Colonic mucosa (tissue), 4 donors: ENCODE data around the gene PPP3CA. TPM values are rescaled to one million over a fixed set of nuclear protein-coding genes. Genes with fewer than 3 reads are reported as not detected.

Experiments
- DNase-seq: peaks from one replicate; pipeline ENCODE4 v3.0.0-alpha.2; 2020
- H3K27ac ChIP-seq: fragments of 200-600 bp; one replicate; pipeline ENCODE4 v1.8.0; 2021
- H3K27me3 ChIP-seq: fragments of 200-600 bp; one replicate; pipeline ENCODE4 v1.8.0; 2021
- H3K36me3 ChIP-seq: fragments of 200-600 bp; one replicate; pipeline ENCODE4 v1.8.0; 2021
- H3K4me1 ChIP-seq: fragments of 200-600 bp; one replicate; pipeline ENCODE4 v1.8.0; 2021; ENCODE audit warnings: mild to moderate bottlenecking
- H3K4me3 ChIP-seq: fragments of 200-600 bp; one replicate; pipeline ENCODE4 v1.8.0; 2021
- H3K9ac ChIP-seq, 2 donors: one replicate each; pipeline ENCODE4 v1.7.0; 2013; ENCODE audit warnings: control low read depth in 2 of 2, low read depth in 2 of 2, low read length in 2 of 2
- H3K9me3 ChIP-seq: fragments of 200-600 bp; one replicate; pipeline ENCODE4 v1.8.0; 2021
- intact Hi-C: fragments of 100-400 bp; cut with DNase I; formaldehyde crosslinking; loops from one replicate; pipeline ENCODE4 v1.14.1; 2022
- total RNA-seq, 2 donors: library from RNA; stranded (reverse); fragmentation: NEBNext Ultra II Directional in 1 of 2; extraction: Animal tissue kit (Norgen Biotek cat#: 25700) in 1 of 2; gene quantifications; one replicate each; pipeline ENCODE4 v1.2.1, GENCODE V29; 2021
- TF ChIP-seq, protein P1 (sequence below): fragments of 200-600 bp; IDR thresholded peaks from one replicate; pipeline ENCODE4 v1.8.0; 2022; ENCODE audit warnings: antibody characterized with exemption, mild to moderate bottlenecking
- donor health status: healthy.
- donor health status: DM: no; HTN: no; CAD: no.
- donor health status: DM: no; HTN: no; CAD: no.

PPP3CA gene
- total RNA-seq, 2 donors from 2014 or later, result 34.5 to 43.9 TPM

DNA sequence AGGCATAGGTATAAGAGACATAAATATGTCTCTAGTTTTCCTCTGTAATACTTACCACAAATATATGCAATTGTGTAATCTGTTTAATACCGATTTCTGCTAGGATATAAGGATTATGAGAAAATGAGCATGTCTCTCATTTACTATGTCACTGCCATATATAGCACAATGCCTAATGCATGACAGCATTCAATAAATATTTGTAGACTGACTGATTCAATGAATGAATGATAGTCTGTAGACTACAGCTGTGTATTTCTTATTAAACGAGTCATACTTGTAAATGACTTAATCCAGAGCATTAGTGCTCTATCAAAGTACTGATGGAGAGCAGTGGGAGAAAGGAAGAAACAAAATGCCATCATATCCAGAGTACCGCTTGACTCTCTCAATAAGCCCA is 175.6 kb downstream of the PPP3CA start:
- H3K9ac ChIP-seq, result no peak overlapping the region
- H3K36me3 ChIP-seq, result no peaks in the 10 kb centered on the region
- H3K4me3 ChIP-seq, result no peak overlapping the region
- TF ChIP-seq, protein P1, sequence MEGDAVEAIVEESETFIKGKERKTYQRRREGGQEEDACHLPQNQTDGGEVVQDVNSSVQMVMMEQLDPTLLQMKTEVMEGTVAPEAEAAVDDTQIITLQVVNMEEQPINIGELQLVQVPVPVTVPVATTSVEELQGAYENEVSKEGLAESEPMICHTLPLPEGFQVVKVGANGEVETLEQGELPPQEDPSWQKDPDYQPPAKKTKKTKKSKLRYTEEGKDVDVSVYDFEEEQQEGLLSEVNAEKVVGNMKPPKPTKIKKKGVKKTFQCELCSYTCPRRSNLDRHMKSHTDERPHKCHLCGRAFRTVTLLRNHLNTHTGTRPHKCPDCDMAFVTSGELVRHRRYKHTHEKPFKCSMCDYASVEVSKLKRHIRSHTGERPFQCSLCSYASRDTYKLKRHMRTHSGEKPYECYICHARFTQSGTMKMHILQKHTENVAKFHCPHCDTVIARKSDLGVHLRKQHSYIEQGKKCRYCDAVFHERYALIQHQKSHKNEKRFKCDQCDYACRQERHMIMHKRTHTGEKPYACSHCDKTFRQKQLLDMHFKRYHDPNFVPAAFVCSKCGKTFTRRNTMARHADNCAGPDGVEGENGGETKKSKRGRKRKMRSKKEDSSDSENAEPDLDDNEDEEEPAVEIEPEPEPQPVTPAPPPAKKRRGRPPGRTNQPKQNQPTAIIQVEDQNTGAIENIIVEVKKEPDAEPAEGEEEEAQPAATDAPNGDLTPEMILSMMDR, result no peak
- no peak for DNase-seq
- H3K27me3 ChIP-seq, result no peaks in the 10 kb centered on the region
- intact Hi-C loops, result no loop called here
- no peak overlapping the region for H3K27ac ChIP-seq
- no peaks in the 10 kb centered on the region for H3K9me3 ChIP-seq
- no peaks in the 10 kb centered on the region for H3K4me1 ChIP-seq

DNA sequence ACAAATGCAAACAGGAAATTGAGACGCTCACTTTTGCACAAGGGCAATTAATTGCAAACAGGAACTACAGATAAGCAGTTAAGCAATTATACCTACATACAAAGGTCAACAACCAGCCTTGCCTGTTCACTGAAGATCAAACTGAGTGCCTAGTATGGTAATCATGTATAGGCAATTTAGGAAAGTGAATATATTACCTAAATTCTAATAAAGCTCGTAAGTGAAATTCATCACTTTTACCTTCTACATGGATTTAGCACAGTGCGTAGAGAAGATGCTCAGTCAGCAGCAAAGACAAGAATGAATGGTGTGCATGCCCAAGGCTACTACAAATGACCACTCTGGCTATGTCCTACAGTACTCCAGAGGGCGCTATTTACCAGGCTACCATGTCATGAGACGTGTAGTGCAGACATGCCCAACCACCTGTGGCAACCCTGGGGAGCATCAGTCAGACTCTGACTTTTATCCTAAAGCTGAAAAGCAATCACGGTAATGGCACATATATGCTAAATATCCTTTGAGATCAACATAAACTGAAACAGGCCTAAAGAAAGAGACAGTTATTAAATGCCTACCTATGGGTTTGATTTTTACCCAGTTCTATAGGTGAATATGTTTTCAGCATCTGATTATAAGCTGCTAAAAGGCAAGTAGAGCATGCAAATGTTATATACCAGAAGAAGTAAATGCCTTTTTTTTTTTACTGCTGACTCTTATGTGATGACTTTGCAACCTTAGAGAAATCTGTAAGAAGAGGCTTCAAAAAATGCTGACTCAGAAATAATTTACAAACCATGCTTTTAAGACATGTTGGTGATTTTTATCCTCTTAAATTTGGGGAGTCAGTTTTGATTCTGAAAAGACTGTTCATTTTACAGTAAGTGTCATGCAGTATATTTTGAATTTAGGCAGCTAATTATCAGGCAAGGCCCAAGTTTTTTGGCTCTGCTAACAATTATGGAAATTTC is 178.0 kb downstream of the PPP3CA start:
- Histone ChIP-seq H3K36me3 (no peaks in the 10 kb centered on the region), H3K4me1 (no peaks in the 10 kb centered on the region), H3K27me3 (no peaks in the 10 kb centered on the region), H3K4me3 (no peak overlapping the region), H3K9me3 (no peaks in the 10 kb centered on the region), H3K9ac (no peak overlapping the region), H3K27ac (no peak overlapping the region)
- intact Hi-C loops, result loop anchor here (5.0 to 10.0 kb wide), 2 partner anchors 425 to 563 kb away; no protein-coding TSS in a partner anchor
- TF ChIP-seq, protein P1, result peak; percentile 86
- DNase-seq, result peak; percentile 81

DNA sequence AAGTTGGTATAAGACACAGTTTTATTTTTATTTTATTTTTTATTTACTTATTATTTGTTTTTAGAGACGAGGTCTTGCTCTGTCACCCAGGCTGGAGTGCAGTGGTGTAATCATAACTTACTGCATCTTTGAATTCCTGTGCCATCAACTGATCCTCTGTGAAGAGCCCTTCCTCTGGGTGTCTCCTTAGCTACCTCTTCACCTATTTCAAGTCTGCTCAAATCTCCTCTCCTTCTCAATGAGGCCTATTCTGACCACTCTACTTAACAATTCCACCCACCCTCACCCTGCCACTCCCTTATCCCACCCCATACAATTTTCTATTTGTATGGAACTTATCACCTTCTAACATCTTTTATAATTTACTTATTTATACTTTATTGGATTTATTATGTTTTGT is 183.4 kb downstream of the PPP3CA start:
- H3K4me1 ChIP-seq, result no peaks in the 10 kb centered on the region
- no peaks in the 10 kb centered on the region for H3K27me3 ChIP-seq
- intact Hi-C loops, result loop anchor here (10.0 kb wide), 1 partner anchor 431 kb away; no protein-coding TSS in a partner anchor
- no peaks in the 10 kb centered on the region for H3K9me3 ChIP-seq
- TF ChIP-seq, protein P1, result no peak
- H3K9ac ChIP-seq, result no peak overlapping the region
- DNase-seq, result no peak
- no peak overlapping the region for H3K4me3 ChIP-seq
- no peak overlapping the region for H3K27ac ChIP-seq
- H3K36me3 ChIP-seq, result no peaks in the 10 kb centered on the region

DNA sequence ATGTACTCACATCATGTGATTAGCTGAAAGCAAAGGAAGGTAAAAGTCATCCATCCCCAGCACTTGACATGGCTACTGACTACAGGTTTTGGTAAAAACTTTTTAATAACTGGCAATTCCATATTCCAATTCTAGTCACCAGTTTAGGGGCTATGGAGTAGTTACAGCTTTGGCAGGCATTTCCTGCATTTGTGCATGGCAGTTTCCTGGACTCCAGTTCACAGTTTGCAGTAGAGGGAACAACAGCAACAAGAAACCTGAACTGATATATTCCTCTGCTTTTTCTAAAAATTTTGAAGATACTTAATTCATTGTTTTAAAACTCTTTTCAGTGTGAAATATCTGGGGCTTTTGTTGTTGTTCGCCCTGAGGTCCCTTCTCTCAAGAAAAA is 184.3 kb downstream of the PPP3CA start:
- H3K27me3 ChIP-seq, result no peaks in the 10 kb centered on the region

DNA sequence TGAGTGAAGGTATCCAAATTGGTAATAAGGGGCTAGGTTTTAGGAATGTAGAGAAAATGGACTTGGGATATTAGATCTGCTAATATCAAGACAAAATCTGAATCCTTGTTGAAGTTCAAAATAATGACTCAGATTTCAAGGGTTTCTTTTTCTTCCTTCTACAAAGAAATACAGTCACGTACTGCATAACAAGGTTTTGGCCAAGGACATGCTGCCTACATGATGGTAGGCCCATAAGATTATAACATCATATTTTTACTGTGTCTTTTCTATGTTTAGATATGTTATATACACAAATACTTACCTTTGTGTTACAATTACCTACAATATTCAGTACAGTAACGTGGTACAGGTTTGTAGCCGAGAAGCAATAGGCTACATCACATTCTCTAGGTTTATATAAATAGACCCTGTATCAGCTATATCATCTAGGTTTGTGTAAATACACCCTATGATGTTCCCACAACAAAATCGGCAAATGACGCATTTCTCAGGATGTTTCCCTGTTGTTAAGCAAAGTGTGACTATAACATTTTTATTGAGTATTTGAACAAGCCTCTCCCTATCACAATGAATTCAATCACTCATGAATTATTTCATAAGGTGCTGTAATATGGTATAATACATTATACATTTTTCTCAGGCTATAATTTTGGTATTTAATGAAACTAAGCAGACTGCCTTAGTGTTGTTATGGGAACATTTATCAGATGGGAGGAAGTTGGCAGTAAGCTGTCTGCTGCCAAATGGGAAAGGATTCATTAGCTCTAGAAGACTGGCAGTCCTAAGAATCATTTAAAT is 186.3 kb downstream of the PPP3CA start:
- H3K27ac ChIP-seq, result no peak overlapping the region

More for the DNA sequence above, 184.3 kb downstream of the PPP3CA start:
- H3K4me1 ChIP-seq, result no peaks in the 10 kb centered on the region
- no peak for DNase-seq
- no peak overlapping the region for H3K9ac ChIP-seq
- TF ChIP-seq, protein P1, result no peak
- H3K36me3 ChIP-seq, result no peaks in the 10 kb centered on the region
- H3K9me3 ChIP-seq, result no peaks in the 10 kb centered on the region
- no peak overlapping the region for H3K4me3 ChIP-seq
- intact Hi-C loops, result loop anchor here (10.0 kb wide), 1 partner anchor 432 kb away; no protein-coding TSS in a partner anchor
- no peak overlapping the region for H3K27ac ChIP-seq

More for the DNA sequence above, 186.3 kb downstream of the PPP3CA start:
- intact Hi-C loops, result loop anchor here (10.0 kb wide), 1 partner anchor 434 kb away; no protein-coding TSS in a partner anchor
- no peak overlapping the region for H3K4me3 ChIP-seq
- no peaks in the 10 kb centered on the region for H3K36me3 ChIP-seq
- DNase-seq, result no peak
- no peak overlapping the region for H3K9ac ChIP-seq
- TF ChIP-seq, protein P1, result no peak
- no peaks in the 10 kb centered on the region for H3K4me1 ChIP-seq
- no peaks in the 10 kb centered on the region for H3K27me3 ChIP-seq
- no peaks in the 10 kb centered on the region for H3K9me3 ChIP-seq
